GM18505 (cell line): ENCODE data around the gene EVI2B.
"Not testable (repeated sequence)": the region's sequence is repeated elsewhere in the genome, so short reads cannot be mapped to it uniquely, and the experiment has no call there.

Experiments
- ATAC-seq: cut with Tn5 transposase; IDR thresholded peaks from one replicate; pipeline ENCODE4 v1.9.1; 2021; ENCODE audit not compliant: unreplicated experiment
- POLR2A ChIP-seq: IDR thresholded peaks from 4 replicates; pipeline ENCODE4 v1.6.1; 2011; ENCODE audit warnings: borderline replicate concordance; ENCODE audit not compliant: insufficient read depth, insufficient read length; ENCODE audit errors: extremely low read depth

Gene EVI2B

DNA sequence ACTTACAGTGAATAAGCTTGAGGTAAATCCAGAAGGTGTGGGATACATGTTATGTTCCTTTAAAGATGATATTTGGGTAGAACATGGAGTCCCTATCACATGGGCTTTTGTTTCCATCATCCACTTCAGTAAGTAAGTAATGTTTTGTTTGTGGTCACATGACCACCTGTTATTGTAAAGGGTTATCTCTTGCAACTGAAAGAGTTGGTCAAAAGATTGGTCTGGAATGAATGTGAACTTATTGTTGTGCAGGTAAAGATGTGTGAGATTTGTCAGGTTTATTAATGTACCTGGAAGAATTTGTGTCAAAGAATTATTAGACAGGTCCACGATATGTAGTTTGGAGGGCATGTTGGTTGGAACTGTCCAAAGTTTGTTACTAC lies 18.4 kb downstream of the EVI2B start:
- no peak for ATAC-seq
- no peak for TF ChIP-seq POLR2A

GRCh38 chr17:31294820-31295488 lies 18.9 kb downstream of the EVI2B start:
- ATAC-seq, result no peak

DNA sequence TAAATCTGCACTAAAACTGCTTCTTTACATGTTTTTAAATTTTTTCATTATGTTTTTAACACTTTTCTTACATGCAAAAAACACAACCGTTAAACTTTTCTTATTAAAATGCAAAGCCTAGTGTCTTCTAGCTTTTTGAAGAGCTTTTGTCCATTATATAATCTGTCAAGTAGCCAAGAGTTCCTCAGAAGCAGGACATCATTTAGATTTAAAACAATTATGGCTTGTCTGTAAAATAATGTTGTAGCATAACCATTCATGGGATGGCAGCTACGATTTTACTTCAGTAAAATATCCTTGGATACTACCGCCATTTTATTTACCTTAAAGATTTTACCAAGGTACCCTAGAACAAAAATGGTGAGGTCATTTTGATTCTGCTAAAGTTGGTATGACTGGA lies 19.6 kb downstream of the EVI2B start:
- ATAC-seq, result no peak
- no peak for TF ChIP-seq POLR2A

More at GRCh38 chr17:31294820-31295488, 18.9 kb downstream of the EVI2B start:
- TF ChIP-seq POLR2A, result no peak

- no peak for ATAC-seq
- TF ChIP-seq POLR2A, result no peak
Observed at GRCh38 chr17:31293581-31293980, 20.3 kb downstream of the EVI2B start.

- no peak for ATAC-seq
- no peak for TF ChIP-seq POLR2A
Observed at GRCh38 chr17:31291820-31292219, 22.0 kb downstream of the EVI2B start.

DNA sequence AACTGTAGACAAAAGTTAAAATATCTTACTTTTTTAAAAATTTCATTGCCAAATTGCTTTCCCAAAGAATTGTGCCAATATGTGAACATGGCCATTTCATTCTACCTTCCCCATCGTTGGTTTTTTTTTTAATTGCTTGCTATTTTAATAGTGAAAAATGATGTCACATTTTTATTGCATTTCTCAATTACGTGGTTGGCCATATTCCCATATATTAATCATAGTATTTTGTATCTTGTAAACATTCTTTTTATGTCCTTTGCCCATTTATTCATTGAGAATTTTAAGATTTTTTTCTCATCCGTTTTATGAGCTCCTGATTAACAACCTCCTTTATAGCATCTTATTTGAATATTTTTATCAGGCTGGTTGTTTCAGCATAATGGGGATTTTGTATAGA lies 24.1 kb downstream of the EVI2B start:
- no peak for TF ChIP-seq POLR2A
- ATAC-seq, result no peak

- ATAC-seq, result not testable (repeated sequence)
Observed at GRCh38 chr17:31287932-31288331, 25.9 kb downstream of the EVI2B start.

DNA sequence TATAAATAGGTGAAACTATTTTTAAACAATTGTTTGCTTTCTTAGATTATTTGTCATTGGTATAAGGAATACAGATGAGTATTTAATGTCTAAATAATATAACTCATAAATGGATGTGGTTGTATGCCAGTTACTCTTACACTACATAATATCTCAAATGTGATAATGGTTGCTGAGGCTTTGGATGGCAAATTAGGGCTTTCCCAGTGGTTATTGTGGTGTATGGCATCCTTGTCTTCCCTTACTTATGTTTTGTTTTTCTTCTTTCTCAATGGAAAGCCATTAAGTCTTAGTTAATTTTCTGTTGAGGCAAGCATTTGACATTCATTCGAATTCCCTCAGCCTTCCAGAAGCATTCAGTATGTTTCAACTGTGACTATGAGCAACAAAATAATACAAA lies 27.3 kb downstream of the EVI2B start:
- ATAC-seq, result no peak
- TF ChIP-seq POLR2A, result no peak

- no peak for ATAC-seq
Observed at GRCh38 chr17:31283841-31284240, 30.0 kb downstream of the EVI2B start.

GRCh38 chr17:31281061-31281460 lies 32.8 kb downstream of the EVI2B start:
- no peak for ATAC-seq
- TF ChIP-seq POLR2A, result no peak

More at GRCh38 chr17:31283841-31284240, 30.0 kb downstream of the EVI2B start:
- TF ChIP-seq POLR2A, result no peak

DNA sequence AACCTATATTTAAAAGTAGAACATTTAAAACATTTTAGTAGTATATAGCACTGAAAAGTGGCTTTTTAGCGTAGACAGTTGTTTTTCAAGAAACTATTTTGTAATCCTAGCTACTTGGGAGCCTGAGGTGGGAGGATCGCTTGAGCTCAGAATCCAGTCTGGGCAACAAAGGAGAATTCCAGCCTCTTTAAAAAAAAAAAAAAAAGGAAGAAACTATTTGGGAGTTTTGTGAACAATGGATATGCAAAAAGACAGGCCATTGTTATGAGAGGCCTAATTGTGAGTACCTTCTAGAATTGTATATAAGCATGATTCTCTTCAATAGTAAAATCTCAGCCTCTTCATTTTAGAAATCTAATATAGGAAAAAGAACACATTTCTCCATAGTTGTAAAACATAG lies 34.5 kb downstream of the EVI2B start:
- no peak for ATAC-seq
- no peak for TF ChIP-seq POLR2A

DNA sequence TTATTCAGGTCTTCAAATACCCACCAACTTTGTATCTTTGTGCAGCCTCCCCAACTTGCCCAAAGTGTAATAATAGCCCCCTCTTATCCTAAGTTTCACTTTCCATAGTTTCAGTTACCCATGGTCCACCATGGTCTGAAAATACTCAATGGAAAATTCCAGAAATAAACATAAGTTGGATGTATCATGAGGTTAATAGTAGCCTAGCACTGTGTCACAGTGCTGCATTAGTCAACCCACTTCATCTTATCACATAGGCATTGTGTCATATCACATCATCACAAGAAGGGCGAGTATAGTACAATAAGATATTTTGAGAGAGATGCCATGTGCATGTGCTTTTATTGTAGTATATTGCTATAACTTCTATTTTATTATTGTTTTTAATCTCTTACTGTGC lies 38.7 kb downstream of the EVI2B start:
- no peak for ATAC-seq
- TF ChIP-seq POLR2A, result no peak

GRCh38 chr17:31274252-31274651 lies 39.6 kb downstream of the EVI2B start:
- ATAC-seq, result no peak
- no peak for TF ChIP-seq POLR2A

GRCh38 chr17:31273516-31273915 lies 40.3 kb downstream of the EVI2B start:
- TF ChIP-seq POLR2A, result no peak
- no peak for ATAC-seq

DNA sequence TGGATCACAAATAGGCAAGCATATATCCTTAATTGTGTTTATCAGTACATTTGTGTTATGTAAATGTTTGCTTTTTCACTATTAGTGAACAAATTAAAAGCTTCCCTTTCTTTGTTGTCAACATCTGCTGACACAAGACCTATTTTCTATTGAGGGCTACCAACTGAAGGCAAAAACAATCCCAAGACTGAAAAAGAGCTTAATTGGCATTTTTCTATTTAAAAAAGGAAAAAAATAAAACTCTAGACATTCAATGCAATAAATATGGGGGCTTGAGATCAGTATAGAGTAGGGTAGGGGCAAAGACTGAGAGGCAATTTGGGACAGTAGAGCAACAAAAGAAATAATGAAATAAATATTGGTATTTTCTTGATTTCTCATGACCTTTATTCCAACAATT lies 41.1 kb downstream of the EVI2B start:
- no peak for ATAC-seq
- no peak for TF ChIP-seq POLR2A
